Activated effector memory CD4-positive, alpha-beta T cell treated with anti-CD3 and anti-CD28 coated beads, Interleukin-2, amount 50 U/mL, for 16 hours (primary cell): ENCODE results near the gene ABHD4.

ENCODE experiments used
- DNase-seq: peaks from one replicate; pipeline ENCODE4 v3.0.0-alpha.2; 2020

The ABHD4 gene

GRCh38 chr14:22598099-22598895 lies at the start of gene ABHD4:
Gene ABHD4 (plus strand): TSS chr14:22598300. CDS start chr14:22598307, 7 bp downstream.
- peak; percentile 86 for DNase-seq

DNA sequence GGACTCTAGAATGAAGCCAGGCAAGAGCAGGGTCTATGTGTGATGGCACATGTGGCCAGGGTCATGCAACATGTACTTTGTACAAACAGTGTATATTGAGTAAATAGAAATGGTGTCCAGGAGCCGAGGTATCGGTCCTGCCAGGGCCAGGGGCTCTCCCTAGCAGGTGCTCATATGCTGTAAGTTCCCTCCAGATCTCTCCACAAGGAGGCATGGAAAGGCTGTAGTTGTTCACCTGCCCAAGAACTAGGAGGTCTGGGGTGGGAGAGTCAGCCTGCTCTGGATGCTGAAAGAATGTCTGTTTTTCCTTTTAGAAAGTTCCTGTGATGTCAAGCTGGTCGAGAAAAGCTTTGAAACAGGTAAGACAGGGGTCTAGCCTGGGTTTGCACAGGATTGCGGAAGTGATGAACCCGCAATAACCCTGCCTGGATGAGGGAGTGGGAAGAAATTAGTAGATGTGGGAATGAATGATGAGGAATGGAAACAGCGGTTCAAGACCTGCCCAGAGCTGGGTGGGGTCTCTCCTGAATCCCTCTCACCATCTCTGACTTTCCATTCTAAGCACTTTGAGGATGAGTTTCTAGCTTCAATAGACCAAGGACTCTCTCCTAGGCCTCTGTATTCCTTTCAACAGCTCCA lies 48.7 kb upstream of the ABHD4 start:
- DNase-seq: peak; percentile 66

GRCh38 chr14:22549981-22550673 lies 48.0 kb upstream of the ABHD4 start:
- peak; percentile 87 for DNase-seq

GRCh38 chr14:22551605-22551997 lies 46.5 kb upstream of the ABHD4 start:
- DNase-seq: peak; percentile 66

GRCh38 chr14:22552001-22552826 lies 45.9 kb upstream of the ABHD4 start:
- DNase-seq: peak; percentile 65

DNA sequence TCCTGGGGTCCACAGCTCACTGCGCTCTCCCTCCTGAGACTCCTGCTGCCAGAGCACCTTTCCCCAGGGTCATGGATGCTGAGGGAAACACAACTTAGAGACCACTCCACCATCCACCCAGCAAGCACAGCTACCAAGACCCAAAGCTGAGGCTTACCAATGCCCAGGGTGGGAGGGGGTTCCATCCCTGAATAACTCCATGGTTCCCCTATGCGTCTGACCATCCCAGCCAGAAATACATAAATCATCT lies 45.3 kb upstream of the ABHD4 start:
- DNase-seq: no peak

DNA sequence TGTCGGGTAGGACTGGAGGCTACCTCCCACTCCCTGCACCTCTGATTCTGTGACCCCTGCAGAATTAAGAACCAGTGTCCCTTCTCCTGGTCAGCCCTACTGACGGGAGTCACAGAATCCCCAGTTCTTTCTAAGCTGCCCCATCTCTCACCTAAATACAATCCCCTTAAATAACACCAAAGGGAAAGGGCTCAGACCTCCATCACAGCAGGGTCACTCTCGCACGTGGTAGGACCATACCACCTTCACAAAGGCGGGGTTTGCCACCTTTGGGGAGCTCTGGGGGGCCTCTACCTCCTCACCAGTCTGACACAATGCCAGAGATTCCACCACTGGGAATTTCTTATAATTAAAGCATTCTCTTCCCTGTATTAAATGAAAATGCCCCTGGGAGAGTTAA lies 44.7 kb upstream of the ABHD4 start:
- peak; percentile 63 for DNase-seq

GRCh38 chr14:22553861-22554497 lies 44.1 kb upstream of the ABHD4 start:
- DNase-seq: peak; percentile 72

DNA sequence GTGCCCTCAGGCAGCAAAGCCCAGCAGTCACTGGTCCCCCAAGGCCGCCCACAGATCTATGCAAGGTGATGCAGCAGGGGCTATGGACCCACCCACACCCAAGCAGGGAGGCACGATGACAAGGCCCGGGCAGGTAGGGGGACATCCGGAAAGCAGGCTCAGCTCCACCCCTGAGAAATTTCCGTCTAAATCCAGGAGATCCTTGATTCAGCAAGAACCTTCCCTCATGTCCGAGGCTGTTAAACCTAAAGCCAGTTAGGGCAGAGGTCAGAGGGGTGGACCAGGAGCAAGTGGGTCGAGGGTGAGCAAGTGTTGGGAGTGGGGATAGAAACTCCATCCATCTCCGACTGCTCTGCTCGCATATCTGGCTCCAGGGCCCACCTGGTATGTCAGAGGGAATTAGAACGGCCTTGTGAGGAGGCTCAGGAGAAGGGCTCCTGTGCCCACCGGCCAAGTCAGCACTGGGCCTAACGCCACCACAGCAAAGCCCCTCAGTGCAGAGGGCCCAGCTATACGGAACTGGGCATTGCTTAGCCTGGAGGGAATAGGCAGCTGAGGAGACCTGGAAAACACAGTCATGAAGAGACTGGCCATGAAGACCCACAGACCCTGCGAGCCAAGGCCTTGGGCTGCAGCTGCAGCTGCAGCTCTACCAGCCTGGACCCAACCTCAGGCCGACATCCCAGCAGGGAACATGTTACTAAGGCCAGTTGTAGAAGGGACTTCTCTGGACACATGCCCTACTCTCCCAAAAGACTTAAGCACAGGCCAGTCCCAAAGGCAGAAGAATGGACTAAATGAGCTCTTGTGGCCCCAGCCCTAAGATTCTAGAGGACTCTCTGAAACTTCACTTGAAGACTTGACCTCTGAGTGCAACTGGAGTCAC lies 43.4 kb upstream of the ABHD4 start:
- DNase-seq: peak; percentile 74

DNA sequence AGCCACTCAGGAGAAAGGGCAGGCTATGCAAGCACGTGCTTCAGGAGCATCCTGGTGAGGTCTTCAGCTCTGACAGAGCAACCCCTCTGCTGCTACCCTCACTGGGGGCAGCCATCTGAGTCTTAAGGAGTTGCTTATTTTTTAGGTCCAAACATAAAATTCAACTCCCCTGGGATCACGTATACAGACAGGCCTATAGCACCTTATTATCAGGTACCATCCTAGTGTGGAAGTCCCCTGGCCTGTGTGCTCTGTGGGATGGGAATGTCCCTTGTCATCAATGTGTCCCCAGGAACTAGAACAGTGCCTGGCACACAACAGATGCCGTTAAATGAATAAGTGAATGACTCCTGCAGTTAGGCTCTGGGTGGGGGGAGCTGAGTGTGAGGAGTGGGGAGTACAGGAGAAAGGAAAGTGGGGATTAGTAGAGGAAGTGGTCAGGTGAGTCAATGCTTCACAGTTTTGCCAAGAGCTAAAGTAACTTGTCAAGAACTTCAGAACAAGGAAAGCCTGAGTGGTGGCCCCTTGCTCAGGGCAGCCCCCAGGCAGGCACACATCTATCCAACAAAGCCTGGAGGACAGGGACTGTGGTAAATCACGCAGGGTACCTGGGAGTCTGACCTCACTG lies 42.6 kb upstream of the ABHD4 start:
- peak; percentile 88 for DNase-seq

GRCh38 chr14:22556021-22556989 lies 41.8 kb upstream of the ABHD4 start:
- DNase-seq: peak; percentile 98

- DNase-seq: peak; percentile 98
Measured at GRCh38 chr14:22556990-22557623, 41.0 kb upstream of the ABHD4 start.

- DNase-seq: peak; percentile 61
Measured at GRCh38 chr14:22557846-22558220, 40.3 kb upstream of the ABHD4 start.

- DNase-seq: peak; percentile 85
Measured at GRCh38 chr14:22558221-22558913, 39.7 kb upstream of the ABHD4 start.

DNA sequence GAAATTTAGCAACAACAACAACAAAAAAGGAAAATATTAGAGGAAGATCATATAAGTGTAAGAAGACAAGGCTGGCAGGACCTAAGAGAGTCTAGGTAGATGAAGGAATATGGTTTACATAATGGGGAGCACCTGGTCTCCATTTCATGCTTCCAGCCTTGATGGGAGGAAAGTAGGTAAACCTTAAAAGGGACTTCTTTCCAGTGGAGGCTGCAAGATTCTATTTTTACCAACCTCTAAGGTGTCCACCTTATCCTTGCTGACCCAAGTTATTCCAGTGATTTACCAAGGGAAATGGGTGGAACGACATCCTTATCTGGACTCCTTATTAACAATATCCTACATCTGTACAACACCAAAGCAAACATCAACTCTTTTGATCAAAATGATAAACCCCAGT lies 39.1 kb upstream of the ABHD4 start:
- DNase-seq: no peak

DNA sequence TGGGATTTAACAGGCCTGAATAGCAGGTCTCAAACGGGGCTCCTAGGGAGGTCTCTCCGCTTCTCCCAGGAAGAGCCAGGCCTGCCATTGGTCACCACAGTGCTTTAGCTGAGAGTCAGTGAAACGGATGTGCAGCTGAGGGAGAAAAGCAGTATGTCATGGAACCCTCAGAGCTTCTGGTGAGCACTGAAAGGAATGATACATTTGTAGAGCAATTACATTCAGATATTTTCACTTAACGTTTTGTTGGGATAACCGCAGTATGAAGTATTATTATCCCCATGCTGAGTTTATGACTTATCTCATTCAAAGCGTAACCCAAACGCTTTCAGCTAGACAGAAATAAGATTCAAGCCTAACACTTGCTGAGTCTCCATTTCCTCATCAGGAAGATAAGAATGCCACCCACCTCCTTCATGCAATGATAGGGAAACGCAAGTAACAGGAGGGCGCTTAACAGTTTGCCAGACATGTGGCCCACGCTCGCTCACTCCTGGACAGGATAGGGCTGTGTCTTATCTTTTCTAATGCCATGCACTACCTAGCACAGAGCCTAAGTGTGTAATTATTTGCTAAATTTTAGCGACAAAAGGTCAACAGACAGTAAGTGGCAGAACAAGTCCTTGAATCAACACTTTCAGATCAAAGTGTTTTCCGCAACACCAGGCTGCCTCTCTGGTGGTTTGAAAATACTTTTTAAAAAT lies 37.3 kb upstream of the ABHD4 start:
- DNase-seq: peak; percentile 76

- DNase-seq: no peak
Measured at GRCh38 chr14:22561366-22561660, 36.8 kb upstream of the ABHD4 start.
